T-helper 2 cell treated with Interferon-gamma antibody and Interleukin-4, amounts not matched to agents 5 μg/mL and 100 μg/mL, for 36 hours (primary cell): ENCODE measurements around the gene PNMA6F.
"Not testable (repeated sequence)": the region's sequence is repeated elsewhere in the genome, so short reads cannot be mapped to it uniquely, and the experiment has no call there.

Experiments used
- DNase-seq: peaks from one replicate; pipeline ENCODE4 v3.0.0; 2021; ENCODE audit warnings: low spot score
- H3K27ac Mint-ChIP-seq: one replicate; pipeline ENCODE4 v1.8.0; 2021; ENCODE audit warnings: mild to moderate bottlenecking, mixed read lengths
- H3K27me3 Mint-ChIP-seq: one replicate; pipeline ENCODE4 v1.8.0; 2021; ENCODE audit warnings: low read depth, mixed read lengths
- H3K36me3 Mint-ChIP-seq: one replicate; pipeline ENCODE4 v1.8.0; 2021; ENCODE audit warnings: low read depth, mixed read lengths
- H3K4me1 Mint-ChIP-seq: one replicate; pipeline ENCODE4 v1.8.0; 2021; ENCODE audit warnings: low read depth, mixed read lengths
- H3K4me3 Mint-ChIP-seq: one replicate; pipeline ENCODE4 v1.8.0; 2022; ENCODE audit warnings: mild to moderate bottlenecking, moderate library complexity, mixed read lengths
- H3K9me3 Mint-ChIP-seq: one replicate; pipeline ENCODE4 v1.8.0; 2021; ENCODE audit warnings: mixed read lengths

PNMA6F gene

DNA sequence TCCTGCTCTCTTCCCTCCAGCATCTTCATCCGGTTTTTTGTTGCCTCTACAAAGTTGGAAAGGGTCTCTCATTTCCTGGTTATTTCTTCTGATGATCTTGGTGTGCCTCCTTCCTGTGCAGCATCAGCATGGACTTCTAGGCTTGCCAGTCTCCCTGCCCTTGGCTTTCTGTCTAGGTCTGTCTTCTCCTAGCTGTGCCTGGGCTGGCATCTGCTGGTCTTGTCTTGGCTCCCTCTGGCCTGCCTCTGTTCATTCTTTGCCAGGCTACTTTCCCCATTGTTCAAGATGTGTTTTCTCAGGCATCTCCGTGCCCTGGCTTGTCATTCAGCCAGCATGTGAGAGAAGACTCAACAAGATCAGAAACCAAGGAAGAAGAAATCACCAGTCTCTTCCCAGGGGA lies 22.1 kb upstream of the PNMA6F start:
- H3K27me3 Mint-ChIP-seq = no peaks in the 10 kb centered on the region
- peaks cover 16% of the 10 kb centered on the region for H3K9me3 Mint-ChIP-seq
- H3K4me3 Mint-ChIP-seq = peak overlapping the region; percentile 72
- peaks cover 48% of the 10 kb centered on the region for H3K4me1 Mint-ChIP-seq
- DNase-seq = no peak
- peaks cover 72% of the 10 kb centered on the region for H3K36me3 Mint-ChIP-seq
- H3K27ac Mint-ChIP-seq = peak overlapping the region; percentile 94

GRCh38 chrX:153342762-153343558 lies 21.4 kb upstream of the PNMA6F start:
- DNase-seq = no peak
- Mint-ChIP-seq H3K9me3 (peaks cover 16% of the 10 kb centered on the region), H3K4me1 (peaks cover 55% of the 10 kb centered on the region), H3K27ac (peak overlapping the region; percentile 94), H3K4me3 (peak overlapping the region; percentile 72), H3K36me3 (peaks cover 74% of the 10 kb centered on the region), H3K27me3 (no peaks in the 10 kb centered on the region)

DNA sequence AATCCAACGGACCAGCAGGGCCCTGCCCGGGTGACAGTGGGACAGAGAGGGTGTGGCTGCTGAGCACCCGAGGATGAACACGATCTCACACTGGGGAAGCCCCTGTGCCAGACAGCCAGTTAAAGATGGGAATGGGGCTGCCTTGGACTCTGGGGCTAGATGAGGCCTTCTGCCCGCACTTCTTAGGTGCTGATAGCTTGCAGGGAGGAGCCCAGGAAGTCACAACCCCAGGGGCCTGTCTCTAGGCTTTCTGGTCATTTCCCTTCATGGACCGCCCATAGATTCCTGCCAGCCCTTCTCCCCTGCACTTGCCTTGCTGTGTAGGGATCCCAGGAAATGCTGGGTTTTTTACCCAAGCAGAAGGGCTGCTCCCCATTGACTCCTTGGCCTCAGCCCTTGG lies 18.5 kb upstream of the PNMA6F start:
- peaks cover 74% of the 10 kb centered on the region for H3K36me3 Mint-ChIP-seq
- peaks cover 16% of the 10 kb centered on the region for H3K9me3 Mint-ChIP-seq
- no peak overlapping the region for H3K4me3 Mint-ChIP-seq
- no peak for DNase-seq
- H3K4me1 Mint-ChIP-seq = peaks cover 77% of the 10 kb centered on the region
- no peaks in the 10 kb centered on the region for H3K27me3 Mint-ChIP-seq
- H3K27ac Mint-ChIP-seq = no peak overlapping the region

DNA sequence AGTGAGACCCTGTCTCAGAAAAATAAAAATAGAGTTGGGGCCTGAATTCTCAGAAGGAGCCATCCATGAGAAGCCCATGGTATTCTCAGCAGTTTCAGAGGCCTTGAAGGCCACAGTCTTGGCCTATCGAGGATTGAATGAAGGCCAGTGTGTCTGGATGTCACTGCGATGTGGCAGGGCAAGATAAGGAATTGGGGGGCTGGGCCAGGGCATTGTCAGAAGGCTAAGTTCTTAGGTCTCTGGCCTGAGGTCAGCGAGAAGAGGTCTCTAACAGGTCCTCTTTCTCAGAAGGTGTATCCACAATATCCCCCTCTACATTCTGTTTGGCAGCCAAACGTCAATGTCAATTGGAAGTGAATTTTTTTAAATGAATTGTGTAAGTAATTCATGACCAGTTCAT lies 18.1 kb upstream of the PNMA6F start:
- peaks cover 16% of the 10 kb centered on the region for H3K9me3 Mint-ChIP-seq
- H3K4me3 Mint-ChIP-seq = no peak overlapping the region
- peaks cover 69% of the 10 kb centered on the region for H3K36me3 Mint-ChIP-seq
- peaks cover 79% of the 10 kb centered on the region for H3K4me1 Mint-ChIP-seq
- H3K27ac Mint-ChIP-seq = no peak overlapping the region
- H3K27me3 Mint-ChIP-seq = no peaks in the 10 kb centered on the region
- DNase-seq = no peak

GRCh38 chrX:153338836-153339235 lies 17.3 kb upstream of the PNMA6F start:
- peak overlapping the region; percentile 80 for H3K27ac Mint-ChIP-seq
- H3K9me3 Mint-ChIP-seq = peaks cover 16% of the 10 kb centered on the region
- peak overlapping the region; percentile 71 for H3K4me3 Mint-ChIP-seq
- H3K27me3 Mint-ChIP-seq = no peaks in the 10 kb centered on the region
- H3K4me1 Mint-ChIP-seq = peaks cover 73% of the 10 kb centered on the region
- no peak for DNase-seq
- peaks cover 62% of the 10 kb centered on the region for H3K36me3 Mint-ChIP-seq

DNA sequence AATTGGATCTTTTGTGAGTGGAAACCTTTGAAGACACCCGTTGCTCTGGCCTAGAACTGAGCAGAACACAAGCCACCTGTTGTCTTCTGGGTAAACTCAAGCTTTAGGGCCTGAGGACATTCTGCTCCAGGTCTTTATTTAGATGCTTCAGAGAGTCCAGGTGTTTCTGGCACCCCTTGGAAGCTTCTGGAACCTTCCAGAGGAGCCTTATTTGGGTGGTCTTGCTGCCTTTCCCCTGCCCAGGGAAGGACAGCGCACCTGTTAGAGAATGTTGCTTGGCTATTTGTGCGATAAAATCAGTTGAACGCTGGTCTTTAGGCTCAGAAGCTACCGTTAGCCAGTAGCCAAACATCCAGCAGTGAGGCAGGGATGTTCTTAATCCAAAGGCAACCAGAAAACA lies 15.4 kb upstream of the PNMA6F start:
- H3K36me3 Mint-ChIP-seq = peaks cover 47% of the 10 kb centered on the region

GRCh38 chrX:153336121-153336894 lies 14.7 kb upstream of the PNMA6F start:
- Mint-ChIP-seq H3K9me3 (peaks cover 13% of the 10 kb centered on the region), H3K36me3 (peaks cover 41% of the 10 kb centered on the region), H3K27me3 (peaks cover 5% of the 10 kb centered on the region), H3K4me3 (peak overlapping the region; percentile 83), H3K4me1 (peaks cover 51% of the 10 kb centered on the region), H3K27ac (peak overlapping the region; percentile 27)
- no peak for DNase-seq

More for the DNA sequence above, 15.4 kb upstream of the PNMA6F start:
- Mint-ChIP-seq H3K4me3 (peak overlapping the region; percentile 61), H3K27me3 (peaks cover 4% of the 10 kb centered on the region), H3K9me3 (peaks cover 16% of the 10 kb centered on the region), H3K4me1 (peaks cover 56% of the 10 kb centered on the region), H3K27ac (peak overlapping the region; percentile 73)
- no peak for DNase-seq

- Mint-ChIP-seq H3K4me3 (peak overlapping the region; percentile 83), H3K4me1 (peaks cover 39% of the 10 kb centered on the region), H3K9me3 (peaks cover 5% of the 10 kb centered on the region), H3K27me3 (peaks cover 5% of the 10 kb centered on the region), H3K27ac (peak overlapping the region; percentile 79), H3K36me3 (peaks cover 27% of the 10 kb centered on the region)
- DNase-seq = no peak
These were observed 13.2 kb upstream of the PNMA6F start for GRCh38 chrX:153334654-153335295.

DNA sequence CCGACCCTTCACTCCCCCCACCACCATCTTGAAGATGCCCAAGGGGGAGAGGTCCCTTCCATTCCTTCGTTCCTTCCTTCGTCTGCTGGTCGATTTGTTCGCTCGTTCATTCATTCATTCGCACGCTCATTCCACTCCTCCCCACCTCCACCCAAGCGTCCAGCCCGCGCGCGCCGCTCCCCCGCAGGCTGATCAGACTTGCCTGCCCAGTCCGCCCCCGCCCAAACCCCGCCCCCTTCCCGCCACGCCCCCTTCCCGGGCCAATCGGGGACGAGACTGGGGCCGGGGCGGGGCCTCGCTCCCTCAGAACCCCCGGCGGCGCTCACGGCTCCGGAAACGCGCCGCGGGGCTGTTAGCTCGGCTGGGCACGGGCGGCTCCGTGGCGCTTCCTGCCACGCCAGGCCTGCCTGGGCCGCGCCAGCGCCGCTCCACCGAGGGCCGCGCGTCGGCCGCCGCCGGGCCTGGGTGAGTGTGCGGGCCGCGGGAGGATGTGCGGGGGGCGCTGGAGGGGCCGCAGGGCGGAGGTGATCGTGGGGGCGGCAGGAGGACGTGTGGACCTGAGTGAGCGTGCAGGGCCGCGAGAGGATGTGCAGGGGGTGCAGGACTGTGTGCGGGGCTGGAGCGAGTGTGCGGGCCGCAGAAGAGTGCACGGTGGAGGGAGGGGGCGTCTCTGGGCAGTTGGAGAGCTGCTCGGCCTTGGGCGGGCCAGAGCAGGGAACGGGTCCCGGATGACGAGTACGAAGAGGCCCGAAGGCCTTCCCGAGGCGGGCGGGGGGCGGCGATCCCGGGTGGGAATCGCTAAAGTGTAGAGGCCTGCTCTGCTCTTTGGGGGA lies 12.5 kb upstream of the PNMA6F start, which contains the start of gene ZNF275:
ZNF275 (plus strand) TSS at position 333 of the 833 bp plus-strand sequence. CDS start 2,527 bp downstream, outside the sequence.
- Mint-ChIP-seq H3K27ac (peak within 1 kb of the TSS; percentile 79), H3K9me3 (peaks cover 4% of the 10 kb centered on the region), H3K4me3 (peak within 1 kb of the TSS; percentile 83), H3K4me1 (peaks cover 37% of the 10 kb centered on the region), H3K36me3 (peaks cover 23% of the 10 kb centered on the region), H3K27me3 (peaks cover 5% of the 10 kb centered on the region)
- DNase-seq = peak; percentile 84

- Mint-ChIP-seq H3K36me3 (peaks cover 15% of the 10 kb centered on the region), H3K9me3 (no peaks in the 10 kb centered on the region), H3K4me3 (peak overlapping the region; percentile 81), H3K27me3 (peaks cover 5% of the 10 kb centered on the region), H3K4me1 (peaks cover 29% of the 10 kb centered on the region), H3K27ac (no peak overlapping the region)
- DNase-seq = no peak
These were observed 11.7 kb upstream of the PNMA6F start for GRCh38 chrX:153333266-153333665.

- no peak for DNase-seq
- peaks cover 5% of the 10 kb centered on the region for H3K9me3 Mint-ChIP-seq
- no peak overlapping the region for H3K27ac Mint-ChIP-seq
- H3K4me1 Mint-ChIP-seq = peaks cover 2% of the 10 kb centered on the region
- no peaks in the 10 kb centered on the region for H3K36me3 Mint-ChIP-seq
- peaks cover 43% of the 10 kb centered on the region for H3K27me3 Mint-ChIP-seq
- H3K4me3 Mint-ChIP-seq = no peak overlapping the region
These were observed 6.0 kb upstream of the PNMA6F start for GRCh38 chrX:153327561-153327960.

DNA sequence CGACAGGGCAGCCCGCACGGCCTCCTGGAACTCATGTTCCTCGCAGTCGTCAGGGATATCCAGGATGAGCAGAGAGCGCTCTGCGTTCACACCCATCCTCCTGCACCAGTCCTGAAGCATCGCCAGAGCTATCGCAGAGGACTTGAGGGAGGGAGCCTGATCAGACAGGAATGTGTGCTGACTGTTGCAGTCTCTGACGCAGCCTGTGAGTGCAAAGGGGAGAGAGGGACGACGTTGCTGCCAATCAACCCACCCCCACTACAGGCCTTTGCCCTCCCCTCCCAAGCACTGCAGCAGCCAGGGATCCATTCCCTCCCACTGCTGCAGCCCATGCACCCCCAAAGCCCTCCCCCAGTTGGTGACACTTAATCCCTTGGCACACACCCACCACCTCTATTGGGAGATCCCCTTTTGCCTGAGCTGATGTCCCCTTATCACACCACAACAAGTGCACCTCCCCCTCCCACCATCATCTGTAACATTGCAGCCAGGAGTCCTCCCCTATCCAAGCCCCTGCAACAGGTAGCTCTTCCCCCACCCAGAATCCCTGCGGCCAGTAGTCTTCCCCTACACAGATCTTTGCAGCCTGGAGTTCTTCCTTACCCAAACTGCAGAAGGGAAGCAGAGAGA lies 897 bp downstream of the PNMA6F start:
- no peak overlapping the region for H3K27ac Mint-ChIP-seq
- no peak overlapping the region for H3K4me3 Mint-ChIP-seq
- H3K9me3 Mint-ChIP-seq = peaks cover 3% of the 10 kb centered on the region
- H3K36me3 Mint-ChIP-seq = no peaks in the 10 kb centered on the region
- H3K4me1 Mint-ChIP-seq = no peaks in the 10 kb centered on the region
- DNase-seq = no peak
- peaks cover 40% of the 10 kb centered on the region for H3K27me3 Mint-ChIP-seq

- not testable (repeated sequence) for H3K4me1 Mint-ChIP-seq, H3K36me3 Mint-ChIP-seq, H3K4me3 Mint-ChIP-seq, DNase-seq, H3K27ac Mint-ChIP-seq, H3K9me3 Mint-ChIP-seq
- H3K27me3 Mint-ChIP-seq = peaks cover 34% of the 10 kb centered on the region
These were observed 1.5 kb downstream of the PNMA6F start for GRCh38 chrX:153320047-153320443.
